HG03460 (cell line): Measurements from ENCODE around the gene P4HB.
A peak's percentile ranks its signal among the peaks of the same experiment; 100 is the strongest.

Experiments
- ATAC-seq: cut with Tn5 transposase; IDR thresholded peaks from one replicate; pipeline ENCODE4 v1.9.1; 2021; ENCODE audit not compliant: unreplicated experiment

The P4HB gene

GRCh38 chr17:81833160-81833920, 27.0 kb downstream of the P4HB start, which contains the start of gene MCRIP1:
Gene MCRIP1 (minus strand): TSS chr17:81833291. CDS start chr17:81824506, 8,785 bp downstream.
- ATAC-seq, result peak; percentile 68

DNA sequence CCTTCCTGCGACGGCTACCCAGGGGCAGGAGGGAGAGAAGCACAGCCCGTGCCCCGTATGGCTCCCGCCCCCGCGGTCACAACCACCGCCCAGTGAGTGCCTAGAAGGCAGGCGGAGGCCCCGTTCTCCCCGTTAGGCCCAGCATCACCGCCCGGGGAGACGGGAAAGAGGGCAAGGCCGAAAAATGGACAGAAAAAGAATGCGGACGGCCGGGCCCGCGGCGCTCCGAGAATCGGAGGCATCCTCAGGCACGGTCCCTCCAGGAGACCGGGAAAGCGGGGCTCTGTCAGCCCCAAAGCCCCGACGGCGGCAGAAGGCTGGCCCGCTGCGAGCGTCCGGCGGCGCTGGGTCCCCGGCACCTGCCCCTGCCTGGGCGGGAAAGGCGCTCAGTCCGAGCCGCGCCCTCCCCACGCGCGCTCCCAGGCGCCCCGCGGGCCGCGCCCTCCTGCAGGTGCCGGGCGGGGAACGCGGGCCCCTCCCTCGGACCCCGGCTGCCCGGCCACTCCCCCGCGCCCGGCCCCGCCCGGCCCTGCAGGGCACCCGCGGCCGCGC, 27.7 kb downstream of the P4HB start:
- peak; percentile 11 for ATAC-seq

GRCh38 chr17:81831957-81832607, 28.3 kb downstream of the P4HB start:
- no peak for ATAC-seq

DNA sequence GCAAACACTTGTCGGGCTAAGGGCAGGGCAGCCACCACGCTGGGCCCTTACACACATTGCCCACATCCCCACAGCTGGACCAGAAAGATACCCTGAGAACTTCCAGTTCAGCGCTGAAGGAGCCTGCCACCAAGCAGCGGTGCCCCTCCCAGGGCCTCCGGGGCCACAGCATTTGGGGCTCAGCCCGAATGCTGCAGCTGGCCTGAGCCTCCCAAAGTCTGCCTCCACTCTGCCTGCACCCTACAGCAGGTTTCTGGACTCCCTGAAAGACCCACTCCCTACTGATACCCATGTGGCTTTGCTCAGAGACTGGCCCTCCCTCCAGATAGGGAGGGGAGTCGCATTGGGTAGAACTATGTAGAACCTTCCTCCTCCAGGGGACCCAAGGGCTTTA, 28.8 kb downstream of the P4HB start:
- ATAC-seq, result no peak

DNA sequence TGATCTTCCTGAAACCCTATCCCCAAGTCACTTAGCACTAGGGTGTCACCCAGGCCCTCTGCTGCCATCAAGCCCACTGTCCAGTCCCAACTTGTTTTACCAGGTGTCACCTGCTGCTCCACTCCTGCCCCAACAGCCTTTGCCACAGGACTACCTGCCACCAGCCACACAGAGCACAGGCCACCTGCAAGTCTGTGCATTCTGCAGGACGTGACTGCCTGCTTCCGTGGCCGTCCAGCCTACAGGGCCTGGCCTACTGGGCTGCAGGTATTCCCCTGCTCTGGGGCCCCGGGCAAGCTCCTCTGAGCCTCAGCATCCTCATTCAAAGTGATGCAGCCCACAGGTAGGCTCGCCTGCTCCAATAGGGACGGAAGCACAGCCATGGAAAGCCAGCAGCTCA, 30.5 kb downstream of the P4HB start:
- ATAC-seq, result no peak

DNA sequence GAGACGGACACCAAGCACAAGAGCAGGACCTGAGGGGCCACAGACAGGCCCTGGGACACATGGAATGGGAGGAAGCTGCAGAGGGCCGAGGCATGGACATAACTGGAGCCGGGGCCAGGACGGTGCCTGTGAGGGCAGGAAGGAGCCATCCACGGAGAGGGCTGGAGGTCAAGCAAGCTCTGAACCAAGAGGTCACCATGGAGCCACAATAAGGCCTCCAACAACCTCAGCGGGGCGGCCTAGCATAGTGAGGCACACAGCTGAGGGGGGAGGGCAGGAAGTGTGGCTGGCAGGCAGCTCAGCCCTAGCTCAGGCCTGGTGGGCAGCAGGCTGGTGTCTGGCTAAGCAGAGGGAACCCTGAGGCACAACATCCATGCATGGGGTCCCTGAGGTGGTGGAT, 31.7 kb downstream of the P4HB start:
- ATAC-seq, result no peak

DNA sequence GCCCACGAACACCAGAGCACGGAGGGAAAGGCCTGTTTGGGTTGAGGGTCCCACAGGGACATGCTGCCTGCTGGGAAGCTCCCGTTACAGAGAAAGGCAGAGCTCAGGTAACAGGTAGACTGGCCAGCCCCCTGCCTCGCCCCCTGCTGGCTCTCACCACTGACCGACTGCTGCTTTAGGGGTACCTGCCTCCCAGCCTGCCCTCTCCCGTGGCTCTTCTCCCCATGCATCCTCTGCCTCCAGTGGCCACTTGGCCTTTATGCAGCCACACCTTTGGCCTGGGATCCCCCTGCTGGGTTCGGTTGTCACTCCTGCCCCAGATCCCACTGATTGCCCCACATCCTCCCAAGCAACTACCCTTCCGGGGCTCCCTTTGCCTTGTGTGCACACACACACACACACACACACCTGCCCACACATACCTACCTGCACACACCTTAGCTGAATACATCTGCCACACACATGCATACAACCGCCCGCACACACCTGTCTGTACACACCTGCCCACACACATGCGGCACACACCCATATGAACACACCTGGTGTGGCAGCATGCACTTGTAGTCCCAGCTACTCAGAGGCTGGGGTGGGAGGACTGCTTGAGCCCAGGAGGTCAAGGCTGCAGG, 34.4 kb downstream of the P4HB start:
- no peak for ATAC-seq

DNA sequence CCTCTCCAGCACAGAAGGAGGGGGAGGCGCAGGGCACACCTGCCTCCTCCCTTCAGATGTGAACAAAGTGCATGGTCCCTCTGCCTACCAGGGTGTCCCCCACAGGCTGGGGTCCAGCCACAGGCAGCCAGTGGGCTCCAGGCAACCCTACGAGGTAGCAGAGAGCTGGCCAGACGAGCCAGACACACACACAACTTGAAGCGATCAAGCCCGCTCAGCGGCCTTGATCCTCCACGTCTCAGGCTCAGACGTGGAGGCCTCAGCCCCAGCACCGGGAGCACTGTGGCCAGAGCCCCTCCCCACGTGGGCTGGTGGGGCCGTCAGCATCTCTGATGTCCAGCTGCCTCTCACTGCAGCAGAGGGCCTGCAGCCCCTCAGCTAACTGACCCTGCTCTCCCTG, 35.7 kb downstream of the P4HB start:
- ATAC-seq, result no peak

DNA sequence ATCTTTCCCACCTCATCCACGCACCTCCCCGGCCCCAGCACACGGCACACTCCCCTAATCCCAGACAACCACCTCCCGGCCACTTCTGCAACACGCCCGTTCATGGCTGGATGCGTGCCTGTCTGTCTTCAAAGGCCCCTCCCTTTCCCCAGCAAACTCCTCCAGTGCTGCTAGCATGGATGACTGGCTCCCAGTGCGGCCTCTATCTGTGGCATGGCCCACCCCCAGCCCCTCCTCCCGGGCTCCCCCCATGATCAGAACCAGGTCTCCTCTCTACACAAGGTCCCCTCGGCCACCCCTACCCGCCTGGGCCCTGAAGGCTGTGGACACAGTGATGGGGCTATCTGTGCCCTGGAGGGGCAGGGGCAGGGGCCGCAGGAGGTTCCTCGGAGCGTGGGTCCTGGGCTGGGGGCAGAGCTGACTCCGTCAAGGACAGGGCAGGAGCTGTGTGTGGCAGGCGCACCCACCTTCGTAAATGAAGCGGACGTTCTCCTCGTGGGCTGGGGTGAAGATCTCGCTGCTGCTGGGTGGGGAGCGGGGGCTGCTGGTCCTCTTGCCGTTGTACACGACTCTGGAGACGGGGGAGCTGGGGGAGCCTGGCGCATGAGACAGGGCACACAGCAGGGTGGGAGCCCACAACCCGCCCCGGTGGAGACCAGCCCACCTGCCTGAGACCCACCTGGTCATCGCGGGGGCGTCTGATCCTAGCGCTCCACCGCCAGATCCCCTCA, 36.4 kb downstream of the P4HB start:
- no peak for ATAC-seq

DNA sequence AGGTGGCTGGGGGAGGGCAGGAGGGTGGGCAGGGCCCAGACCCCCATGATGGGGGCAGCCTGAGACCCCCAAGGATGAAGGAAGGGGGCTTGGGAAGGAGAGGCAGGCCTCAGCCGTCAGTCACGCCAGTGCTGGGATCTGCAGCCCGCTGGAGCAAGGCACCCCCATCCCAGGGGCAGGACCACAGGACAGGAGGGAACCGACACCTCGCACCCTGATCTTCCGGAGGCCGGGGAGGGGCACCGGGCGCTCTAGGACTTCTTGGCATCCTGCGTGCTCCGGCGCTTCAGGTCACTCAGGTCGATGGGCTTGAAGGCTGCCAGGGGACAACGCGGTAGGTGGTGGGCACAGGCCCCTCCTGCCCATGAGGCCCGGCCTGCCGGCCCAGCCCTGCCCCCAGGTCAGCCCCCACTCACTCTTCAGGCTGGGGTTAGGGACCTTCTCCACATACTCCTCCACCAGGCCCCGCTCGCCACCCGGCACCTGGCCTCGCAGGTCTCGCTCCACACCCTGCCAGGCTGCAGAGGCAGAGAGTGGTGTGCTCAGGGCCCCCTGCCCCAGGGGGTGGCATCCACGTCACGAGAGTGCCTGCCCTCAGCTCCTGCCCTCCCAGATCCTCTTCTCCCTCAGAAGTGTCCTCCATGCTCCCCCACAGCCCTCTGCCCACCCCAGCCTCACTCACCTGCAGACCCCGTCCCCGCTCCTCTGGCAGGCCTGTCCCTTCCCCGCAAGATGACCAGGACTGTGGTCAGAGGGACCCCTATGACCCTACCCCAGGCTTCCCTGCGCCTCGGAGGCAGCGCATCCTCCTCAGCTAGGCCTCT, 37.1 kb downstream of the P4HB start:
- ATAC-seq, result no peak

DNA sequence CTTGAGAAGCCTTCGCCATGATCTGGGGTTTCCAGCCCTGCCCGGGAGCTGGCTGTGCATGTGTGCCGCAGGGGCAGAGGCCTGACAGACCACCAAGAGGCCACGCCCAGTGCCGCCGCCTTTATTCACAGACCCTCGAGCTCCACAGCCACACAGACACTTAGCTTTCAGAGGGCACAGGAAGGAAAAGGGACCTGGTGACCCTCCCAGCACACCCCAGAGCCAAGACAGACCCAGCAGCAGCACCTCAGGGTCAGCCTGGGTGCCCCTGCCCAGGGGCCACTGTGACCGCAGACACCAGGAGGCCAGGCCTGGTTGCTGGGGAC, 38.1 kb downstream of the P4HB start:
- no peak for ATAC-seq

- ATAC-seq, result no peak
Observed at GRCh38 chr17:81821603-81822311, 38.6 kb downstream of the P4HB start.

- ATAC-seq, result no peak
Observed at GRCh38 chr17:81821147-81821546, 39.2 kb downstream of the P4HB start.

DNA sequence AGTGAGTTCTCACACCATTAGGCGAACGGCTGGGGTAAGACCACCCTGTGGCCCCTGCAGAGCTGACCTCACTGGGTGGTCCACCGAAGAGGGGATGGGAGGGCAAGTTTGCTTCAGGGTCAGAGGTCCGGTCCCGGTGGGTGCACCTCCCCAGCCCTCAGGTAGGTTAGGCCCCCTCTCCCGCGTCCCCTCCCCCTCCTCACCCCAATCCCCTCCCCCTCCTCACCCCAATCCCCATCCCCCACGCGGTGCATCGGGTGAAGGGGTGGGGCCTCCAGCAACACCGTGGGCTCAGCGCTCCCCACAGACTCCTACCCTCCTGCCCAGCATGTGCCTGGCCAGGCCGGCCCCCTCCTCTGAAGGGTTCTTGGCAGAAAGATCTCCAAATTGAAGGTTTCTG, 40.6 kb downstream of the P4HB start:
- no peak for ATAC-seq

DNA sequence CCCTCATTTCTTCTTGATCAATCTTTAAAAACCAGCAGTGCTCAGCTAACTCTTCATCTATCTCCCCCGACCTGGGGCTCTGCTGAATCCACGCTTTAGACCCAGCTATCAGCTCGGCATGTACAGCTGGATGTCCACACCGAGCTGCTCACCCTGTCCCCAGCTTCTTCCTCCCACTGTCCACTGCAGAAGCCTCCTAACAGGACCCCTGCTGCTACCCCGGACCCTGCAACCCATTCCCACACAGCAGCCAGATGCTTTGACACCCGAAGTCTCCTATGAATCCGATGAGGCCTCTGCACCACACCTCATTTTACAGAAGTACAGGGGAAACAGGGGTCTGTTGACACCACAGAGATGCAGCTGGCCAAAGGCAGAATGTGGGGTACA, 42.6 kb downstream of the P4HB start:
- no peak for ATAC-seq

DNA sequence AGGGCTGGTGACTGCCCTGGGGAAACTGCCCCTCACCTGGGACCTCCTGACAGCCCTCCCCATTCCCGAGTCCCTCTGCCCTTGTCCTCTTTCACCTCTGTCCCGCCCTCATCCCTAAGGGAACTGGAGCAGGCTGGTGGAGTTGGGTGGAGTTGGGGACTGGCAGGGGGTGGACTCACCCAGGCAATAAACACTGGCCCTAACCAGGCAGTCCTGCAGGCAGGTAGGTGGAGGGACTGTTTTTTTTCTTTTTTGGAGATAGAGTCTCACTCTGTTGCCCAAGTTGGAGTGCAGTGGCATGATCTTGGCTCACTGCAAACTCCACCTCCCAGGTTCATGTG, 44.7 kb downstream of the P4HB start:
- ATAC-seq, result no peak

GRCh38 chr17:81814748-81815645, 45.3 kb downstream of the P4HB start:
- no peak for ATAC-seq

GRCh38 chr17:81813861-81814683, 46.3 kb downstream of the P4HB start:
- no peak for ATAC-seq
